ENCODE data around the gene HDDC2.

Gene HDDC2, protein sequence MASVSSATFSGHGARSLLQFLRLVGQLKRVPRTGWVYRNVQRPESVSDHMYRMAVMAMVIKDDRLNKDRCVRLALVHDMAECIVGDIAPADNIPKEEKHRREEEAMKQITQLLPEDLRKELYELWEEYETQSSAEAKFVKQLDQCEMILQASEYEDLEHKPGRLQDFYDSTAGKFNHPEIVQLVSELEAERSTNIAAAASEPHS

DNA sequence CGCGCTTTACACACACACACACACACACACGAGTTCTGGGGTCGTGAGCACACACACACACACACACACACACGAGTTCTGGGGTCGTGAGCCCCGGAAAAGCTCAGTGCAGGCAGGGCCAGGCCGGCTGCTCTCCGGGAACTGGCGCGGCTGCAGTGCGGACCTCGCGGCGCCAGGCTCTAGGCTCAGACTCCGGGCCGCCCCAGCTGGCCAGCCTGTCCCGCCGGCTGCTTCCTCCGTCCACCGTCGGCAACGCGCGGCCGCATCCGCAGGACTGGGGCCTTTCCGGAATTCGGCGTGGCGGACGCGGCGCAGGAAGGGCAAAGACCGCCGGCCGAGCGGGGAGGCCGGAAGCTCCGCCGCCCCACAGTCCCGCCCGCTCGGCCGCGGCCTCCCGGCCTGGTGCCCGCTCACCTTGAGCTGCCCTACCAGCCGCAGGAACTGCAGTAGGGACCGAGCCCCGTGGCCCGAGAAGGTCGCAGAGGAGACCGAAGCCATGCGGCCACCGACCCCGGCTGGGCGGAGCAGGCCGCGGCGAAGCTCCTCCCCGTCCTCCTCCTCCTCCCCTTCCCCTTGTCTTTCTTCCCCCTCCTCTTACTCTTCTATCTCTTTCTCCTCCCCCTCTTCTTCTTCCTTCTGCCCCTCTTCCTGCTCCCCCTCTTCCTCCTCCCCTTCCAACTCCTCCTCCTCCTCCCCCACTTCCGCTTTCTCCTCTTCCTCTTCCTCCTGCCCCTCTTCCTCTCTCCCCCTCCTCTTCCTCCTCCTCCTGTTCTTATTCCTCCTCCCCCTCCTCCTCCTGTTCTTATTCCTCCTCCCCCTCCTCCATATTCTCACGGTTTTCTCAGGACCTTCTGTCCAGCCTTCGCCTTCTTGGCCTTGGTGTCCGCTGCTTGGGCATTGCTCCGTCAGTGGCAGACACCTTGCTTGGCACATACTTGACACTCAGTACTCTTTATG, at the start of gene HDDC2:
Gene HDDC2, minus strand, starts transcription at position 533 of the 957 bp plus-strand sequence. Its CDS starts 35 bp downstream, at position 498.
- no peak for DNase-seq (ENCODE audit: low read depth, low spot score)

DNA sequence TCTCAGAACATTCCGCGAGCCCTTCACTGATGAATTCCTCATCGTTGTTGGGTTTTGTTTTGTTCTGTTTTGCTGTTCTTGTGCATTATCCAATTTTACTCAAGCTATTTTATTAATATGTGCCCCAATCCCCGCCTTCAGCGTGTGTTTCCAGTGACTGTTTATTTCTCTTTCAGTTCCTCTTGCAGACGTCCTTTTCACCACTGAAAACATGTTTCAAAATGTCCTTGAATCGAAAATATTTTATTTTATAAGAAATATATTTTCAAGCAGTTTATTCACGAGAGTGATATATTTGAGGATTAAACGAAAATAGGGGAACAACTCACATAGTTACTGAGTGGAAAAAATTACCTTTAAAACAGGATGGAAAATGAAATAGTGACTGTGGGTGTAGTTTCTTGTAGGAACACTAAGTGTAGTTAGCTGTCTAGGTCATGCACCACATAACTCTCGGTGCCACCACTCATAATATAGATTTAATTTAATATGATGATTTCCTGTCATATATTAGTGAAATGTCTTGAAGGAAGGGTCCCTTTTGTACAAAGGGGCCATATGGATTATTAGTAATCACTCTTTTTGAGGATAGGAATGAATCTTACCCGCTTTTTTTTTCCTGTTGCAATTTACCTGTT, 45.3 kb upstream of the HDDC2 start:
- no peak for DNase-seq (ENCODE audit: low read depth, low spot score)

DNA sequence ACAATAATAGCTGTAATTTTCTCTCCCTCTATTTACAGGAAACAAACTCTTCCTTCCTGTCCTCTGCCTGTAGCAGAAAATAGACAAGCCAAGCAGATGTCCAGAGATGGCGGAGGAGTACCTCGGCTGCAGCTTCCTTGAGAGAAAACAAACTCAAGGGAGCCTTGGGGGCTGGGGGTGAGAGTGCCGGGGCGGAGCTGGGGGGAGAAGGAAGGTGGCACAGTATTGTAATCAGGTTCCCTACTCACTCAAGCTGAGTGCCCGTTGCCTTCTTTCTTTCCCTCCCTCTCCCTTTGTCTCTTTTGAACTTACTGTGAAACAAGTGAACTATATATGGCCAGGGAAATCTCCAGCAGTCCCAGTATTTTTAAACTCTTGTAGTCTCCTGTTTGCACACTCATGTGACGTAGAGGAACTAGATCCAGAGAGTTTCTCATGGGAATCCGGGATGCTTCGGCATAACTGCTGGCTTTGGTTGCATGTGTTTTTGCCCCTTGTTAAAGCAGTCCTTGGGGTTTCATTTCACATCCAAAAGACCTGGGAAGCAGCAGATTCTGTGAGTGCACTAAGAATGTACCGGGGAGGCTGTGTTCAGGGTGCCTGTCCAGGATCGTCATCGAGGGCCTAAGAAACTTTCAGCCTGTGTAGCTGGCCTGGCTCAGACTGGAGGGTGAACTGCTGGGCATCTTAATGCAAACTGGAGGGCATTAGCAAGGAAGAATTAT, 44.6 kb upstream of the HDDC2 start:
- DNase-seq (ENCODE audit: low read depth, low spot score), result no peak

DNA sequence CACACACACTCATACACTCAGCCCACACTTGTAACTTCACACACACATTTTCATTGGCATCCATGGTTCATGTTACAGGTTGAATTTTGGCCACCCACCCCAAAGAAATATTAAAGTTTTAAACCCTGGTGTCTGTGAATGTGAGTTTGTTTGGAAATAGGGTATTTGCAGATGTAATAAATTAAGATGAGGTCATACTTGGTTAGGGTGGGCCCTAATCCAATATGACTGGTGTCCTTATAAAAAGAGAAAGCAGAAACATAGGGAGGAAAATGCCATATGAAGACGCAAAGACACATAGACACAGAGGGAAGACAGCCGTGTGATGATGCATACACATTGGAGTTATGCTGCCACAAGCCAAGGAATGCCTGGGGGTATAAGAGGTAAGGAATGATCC, 39.7 kb upstream of the HDDC2 start:
- no peak for DNase-seq (ENCODE audit: low read depth, low spot score)

DNA sequence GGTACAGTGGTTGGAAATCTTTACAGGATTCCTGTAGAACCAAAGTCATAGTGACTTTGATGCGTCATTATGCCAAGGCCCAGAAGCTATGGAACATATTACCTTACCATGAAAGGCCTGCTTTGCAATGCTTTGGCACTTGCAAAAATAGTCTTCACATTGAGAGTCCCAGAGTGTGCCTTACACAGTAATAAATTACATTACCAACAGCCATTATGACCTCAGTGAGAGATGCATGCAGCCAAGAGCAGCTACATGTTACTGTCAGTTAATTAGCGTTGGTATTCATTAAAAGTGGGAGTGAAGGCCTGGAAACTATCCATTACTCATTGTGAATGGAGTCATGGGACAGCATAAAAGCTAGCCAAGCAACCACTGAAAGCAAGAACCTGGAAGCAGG, 39.2 kb upstream of the HDDC2 start:
- DNase-seq (ENCODE audit: low read depth, low spot score), result no peak

DNA sequence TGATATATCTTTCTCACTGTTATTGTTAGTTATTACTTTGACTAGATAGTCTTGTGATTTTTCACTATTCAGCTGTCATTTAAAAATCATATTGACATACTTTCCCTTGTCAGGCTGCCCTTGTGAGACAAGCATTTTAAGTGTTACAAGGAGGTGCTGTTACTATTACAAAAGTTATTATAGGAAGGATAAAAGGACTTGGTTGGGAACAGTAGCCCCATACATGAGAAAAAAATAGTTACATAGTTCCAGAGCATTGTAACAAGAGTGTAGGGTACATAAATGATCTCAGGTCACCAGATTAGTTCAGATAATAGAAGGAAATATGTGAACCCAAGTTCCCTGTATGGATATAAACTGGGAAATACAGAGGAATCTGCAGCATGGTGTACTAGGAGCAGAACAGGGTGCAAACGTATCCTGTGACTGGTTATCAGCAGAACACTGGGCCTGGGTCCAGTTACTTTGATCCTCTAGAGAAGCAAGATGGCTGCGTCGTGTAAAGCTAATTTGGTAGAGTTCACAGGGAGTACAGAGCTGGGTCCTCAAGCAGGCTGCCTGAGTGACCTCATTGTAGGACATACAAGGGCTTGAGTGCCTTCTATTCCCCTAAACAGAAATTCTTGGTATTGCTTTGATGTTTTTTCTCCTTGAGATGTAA, 38.5 kb upstream of the HDDC2 start:
- DNase-seq (ENCODE audit: low read depth, low spot score), result no peak

DNA sequence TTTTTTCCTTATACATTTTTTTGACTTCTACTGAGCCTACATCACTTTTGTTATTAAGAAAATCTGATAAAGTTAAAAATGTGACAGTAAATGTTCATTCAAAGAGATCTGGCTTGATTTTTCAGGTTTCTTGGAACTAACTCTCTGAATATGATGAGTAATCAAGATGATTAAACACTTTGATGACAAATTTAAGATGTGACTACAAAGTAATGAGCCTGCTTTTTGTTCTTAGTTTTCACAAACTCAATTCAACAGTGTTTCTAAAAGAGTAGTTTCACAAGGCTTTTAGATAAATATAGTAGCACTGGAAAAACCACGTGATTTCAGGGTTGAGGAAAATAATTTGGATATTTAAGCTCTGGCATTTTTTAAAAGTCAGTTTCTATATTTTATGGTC, 37.9 kb upstream of the HDDC2 start:
- DNase-seq (ENCODE audit: low read depth, low spot score), result no peak

DNA sequence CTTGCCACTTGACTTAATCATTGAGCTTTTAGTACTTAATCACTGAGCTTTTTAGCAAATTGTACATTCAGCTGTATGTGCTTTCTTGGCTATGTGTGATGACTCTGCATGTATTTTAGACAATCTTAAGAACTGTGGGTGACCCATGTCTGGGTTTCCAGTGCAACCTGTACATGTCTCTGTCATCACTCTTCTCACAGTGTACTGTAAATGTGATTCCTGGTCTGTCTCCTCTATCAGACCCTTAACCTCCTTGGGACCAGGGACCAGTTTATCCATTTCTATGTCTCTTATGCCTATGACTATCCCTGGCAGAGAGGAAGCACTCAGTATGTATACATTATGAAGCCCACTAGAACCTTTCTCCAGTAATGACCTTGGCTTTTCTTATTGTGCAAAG, 36.6 kb upstream of the HDDC2 start:
- DNase-seq (ENCODE audit: low read depth, low spot score), result no peak

DNA sequence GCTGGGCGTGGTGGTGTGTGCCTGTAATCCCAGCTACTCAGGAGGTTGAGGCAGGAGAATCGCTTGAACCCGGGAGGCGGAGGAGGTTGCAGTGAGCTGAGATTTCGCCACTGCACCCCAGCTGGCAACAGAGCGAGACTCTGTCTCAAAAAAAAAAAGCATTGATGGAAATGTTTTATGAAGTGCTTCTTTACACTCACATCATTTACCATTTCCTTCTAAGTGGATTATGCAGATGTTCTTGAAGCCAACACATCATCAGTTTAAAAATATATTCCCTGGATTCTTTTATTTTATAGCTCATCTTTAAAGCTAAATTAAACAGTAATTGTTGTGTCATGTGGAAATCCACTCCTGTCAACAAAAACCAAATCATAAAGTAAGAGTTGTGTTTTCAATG, 35.9 kb upstream of the HDDC2 start:
- no peak for DNase-seq (ENCODE audit: low read depth, low spot score)

DNA sequence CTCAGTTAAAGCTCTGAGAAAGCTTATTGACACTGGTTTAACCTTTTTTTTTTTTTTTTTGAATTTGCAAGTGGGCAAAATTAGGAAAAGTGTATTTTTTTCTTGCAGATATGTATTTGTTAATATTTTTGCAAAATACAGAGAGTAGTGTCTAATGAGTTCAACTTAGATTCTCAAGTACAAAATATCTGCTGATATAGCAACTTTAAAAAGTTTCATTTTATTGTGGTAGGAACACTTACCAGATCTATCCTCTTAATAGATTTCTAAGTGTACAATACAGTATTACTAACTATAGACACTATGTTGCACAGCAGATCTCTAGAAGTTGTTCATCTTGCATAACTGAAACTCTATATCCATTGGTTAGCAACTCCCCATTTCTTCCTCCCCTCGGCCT, 30.9 kb upstream of the HDDC2 start:
- no peak for DNase-seq (ENCODE audit: low read depth, low spot score)

DNA sequence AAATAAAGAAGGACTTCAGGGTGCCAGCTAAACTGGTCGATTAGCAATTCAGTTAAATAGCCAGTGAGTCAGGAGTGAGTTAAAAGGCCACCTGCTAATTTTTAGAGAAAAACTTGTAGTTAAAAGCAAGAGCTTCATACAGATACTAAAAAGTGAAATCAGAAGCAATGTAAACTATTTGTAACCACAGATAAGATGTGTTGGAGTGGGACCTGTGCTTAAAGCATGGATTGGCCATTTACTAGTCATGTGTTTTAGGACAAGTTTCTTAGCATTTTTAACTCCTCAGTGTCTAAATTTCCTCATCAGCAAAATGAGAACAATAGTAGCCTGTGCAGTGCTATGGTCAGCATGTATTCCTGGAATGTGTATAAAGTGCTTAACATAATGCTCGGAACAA, 23.8 kb upstream of the HDDC2 start:
- no peak for DNase-seq (ENCODE audit: low read depth, low spot score)

DNA sequence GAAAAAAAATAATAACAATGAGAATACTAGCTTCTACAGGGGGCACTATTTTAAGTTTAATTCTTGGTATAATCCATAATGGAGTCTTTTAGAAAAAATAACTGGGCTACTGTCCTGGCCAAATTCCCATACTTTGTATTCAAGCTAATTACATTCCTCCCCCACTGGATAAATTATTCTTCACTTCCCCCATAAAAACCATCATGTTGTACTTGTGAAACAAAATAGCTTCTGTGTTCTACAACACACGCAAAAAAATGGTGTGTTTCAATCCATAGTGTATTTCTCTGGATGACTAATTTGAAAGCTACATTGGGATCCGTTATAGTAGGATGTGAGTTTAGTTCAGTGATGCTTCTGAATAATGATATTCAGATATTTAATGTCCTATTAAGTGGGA, 21.6 kb upstream of the HDDC2 start:
- DNase-seq (ENCODE audit: low read depth, low spot score), result no peak

DNA sequence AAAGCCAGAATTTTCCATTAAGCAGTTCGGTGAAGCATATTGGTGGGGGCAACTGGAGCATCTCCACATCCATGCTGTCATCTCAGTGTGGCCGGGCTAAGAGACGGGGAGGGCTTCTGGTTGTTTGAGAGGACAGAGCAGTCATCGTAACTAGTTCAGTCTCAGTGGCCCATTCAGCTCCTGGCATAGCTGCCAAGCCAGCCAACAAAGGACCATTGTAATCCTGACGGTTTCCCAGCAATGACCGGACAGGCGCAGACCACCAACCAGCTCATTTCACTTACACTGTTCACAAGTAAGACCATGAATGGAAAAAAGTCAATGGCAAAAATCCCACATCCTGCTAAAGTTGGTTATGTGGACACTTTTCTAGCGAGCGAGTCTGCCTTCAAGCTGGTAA, 14.9 kb upstream of the HDDC2 start:
- no peak for DNase-seq (ENCODE audit: low read depth, low spot score)

DNA sequence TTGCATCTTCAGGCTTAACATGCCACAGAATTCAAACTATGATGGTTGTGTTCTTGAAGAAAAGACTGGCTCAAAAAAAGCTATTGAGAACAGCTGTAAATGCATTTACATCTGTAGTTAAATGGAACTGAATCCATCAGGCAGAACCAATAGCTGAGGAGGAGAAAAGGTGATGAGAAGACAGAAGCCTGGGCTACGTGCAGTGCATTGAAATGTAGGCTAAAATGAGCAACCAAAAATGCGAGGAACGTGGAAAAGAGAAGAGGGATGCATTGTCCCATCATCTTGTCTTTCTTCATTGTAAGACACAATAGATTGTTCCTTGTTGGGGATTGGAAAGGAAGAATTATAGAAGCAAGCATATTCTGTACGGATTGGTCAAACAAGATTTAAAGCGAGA, 13.8 kb upstream of the HDDC2 start:
- DNase-seq (ENCODE audit: low read depth, low spot score), result no peak

DNA sequence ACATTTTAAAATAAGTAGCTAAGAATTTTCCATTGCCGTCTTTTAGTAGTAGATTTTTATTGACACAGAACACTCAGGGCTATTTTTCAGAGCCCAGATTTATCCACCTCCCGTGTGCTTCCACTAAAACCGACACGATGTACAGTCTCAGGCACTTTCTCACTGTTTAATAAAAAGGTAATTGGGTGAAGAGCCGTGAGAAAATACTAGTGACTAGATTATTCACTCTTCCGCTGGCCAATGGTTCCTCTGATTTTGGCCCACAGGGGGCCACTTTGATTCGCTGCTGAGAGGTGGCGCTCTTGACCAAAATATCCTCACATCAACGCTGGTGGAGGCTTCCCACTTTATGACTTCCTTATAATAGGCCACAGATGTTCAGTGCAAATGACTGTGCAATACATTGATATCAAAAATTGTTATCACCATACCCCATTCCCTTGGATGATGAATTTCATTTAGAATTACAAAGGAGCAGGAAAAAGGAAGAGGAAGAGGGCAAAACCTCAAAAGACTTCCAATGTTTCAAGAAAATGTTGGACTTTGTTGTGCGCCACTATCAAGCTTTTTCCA, 12.3 kb upstream of the HDDC2 start:
- no peak for DNase-seq (ENCODE audit: low read depth, low spot score)

DNA sequence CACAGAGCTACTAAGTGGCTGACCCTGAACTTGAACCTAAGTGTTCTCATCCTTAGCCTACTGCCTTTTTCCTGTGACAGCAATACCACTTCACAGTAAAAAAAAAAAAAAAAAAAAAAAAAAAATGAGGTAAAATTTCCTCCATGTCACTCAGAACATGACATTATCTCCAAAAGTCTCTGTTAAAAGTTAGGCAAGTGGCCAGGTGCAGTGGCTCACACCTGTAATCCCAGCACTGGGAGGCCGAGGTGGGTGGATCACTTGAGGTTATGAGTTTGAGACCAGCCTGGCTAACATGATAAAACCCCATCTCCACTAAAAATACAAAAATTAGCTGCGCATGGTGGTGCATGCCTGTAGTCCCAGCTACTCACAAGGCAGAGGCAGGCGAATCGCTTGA, 11.2 kb upstream of the HDDC2 start:
- no peak for DNase-seq (ENCODE audit: low read depth, low spot score)

DNA sequence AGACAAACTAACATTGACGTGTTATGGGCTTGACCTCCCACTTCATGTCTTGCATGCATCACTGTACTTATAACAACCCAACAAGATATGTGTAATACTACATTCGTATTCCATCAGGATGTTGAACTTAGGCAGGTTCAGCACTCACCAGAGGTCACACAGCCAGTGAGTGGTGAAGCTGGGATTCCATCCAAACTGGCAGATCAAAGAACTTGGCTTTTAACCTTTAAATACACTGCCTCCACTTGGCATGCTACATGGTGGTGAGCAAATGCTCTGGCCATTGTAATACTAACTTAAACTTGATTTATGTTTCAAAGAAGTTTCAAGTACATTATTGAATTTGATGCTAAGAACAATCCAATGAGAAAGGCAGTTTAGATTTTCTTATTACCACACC, 10.7 kb upstream of the HDDC2 start:
- DNase-seq (ENCODE audit: low read depth, low spot score), result no peak

DNA sequence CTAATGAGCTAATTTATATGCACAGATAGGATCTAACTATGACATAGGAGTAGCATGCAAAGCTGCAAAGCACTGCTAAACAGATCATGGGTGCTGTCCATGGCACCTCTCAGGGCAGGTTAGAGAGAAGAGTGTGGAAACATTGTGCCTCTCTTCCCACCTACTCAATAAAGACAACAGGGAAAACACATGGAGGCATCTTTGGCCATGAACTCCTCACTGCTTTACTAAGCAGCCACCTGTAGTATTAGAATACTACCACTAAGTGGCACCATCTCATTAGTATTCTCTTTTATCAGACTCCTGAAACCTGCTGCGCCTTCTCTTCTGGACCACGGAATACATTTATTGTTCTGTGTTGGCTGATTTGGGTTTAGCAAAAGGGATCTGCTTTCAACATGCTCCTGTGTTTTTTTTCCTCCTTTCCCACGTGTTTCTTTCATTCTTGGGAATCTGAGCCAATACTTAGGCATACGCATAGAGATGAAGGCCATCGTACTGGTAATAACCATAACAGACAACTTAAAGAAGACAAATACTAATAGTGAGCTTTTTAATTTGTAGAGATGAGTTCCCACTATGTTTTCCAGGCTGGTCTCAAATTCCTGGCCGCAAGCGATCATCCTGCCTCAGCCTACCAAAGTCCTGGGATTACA, 9.4 kb upstream of the HDDC2 start:
- no peak for DNase-seq (ENCODE audit: low read depth, low spot score)

DNA sequence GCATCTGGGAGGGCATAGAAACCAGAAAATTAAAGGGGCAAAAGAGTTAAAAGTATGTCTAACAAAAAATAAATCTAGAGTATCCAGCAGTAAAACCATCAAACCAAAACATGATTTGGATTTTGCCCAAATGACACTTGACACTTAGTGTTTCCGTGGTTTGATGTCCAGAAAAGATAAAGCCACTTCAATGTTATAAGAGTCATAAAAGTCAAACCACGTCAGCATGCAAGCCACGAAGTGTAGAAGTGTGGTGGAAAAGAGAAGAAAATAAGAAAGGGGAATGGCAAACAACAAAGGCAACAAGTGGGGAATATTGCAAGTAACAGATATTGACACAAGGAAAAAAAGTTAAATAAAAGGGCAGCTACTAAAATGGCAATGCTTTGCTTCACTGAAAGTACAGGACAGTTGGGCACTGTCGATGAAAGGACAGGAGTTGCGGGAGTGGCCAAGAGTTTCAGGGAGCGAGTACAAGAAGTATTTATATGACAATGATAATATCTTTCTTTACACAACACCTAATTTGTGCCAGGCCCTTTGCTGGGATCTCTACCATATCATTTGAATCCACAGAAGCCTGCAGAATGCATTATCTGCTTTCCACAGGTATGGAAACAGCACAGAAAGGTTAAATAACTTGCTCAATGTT, 6.3 kb upstream of the HDDC2 start:
- DNase-seq (ENCODE audit: low read depth, low spot score), result no peak

Data from activated CD4-positive, CD25-positive, alpha-beta regulatory T cell treated with anti-CD3 and anti-CD28 coated beads, Interleukin-2, amount 50 U/mL, for 16 hours (primary cell).